Activated CD8-positive, alpha-beta T cell treated with anti-CD3 and anti-CD28 coated beads for 36 hours (primary cell): ENCODE results near the gene CNKSR3. TPM values are rescaled to one million over a fixed set of nuclear protein-coding genes. Genes with fewer than 3 reads are reported as not detected.

Source experiments
- ATAC-seq: fragments of 200-7000 bp; cut with Tn5 transposase; one replicate; pipeline ENCODE4 v1.10.0; 2021; ENCODE audit warnings: mild to moderate bottlenecking, moderate library complexity
- CTCF ChIA-PET: fragments of 350-600 bp; sonication (Branson Sonifier 250); formaldehyde crosslinking; loops from one replicate; lab custom pipeline; 2021; ENCODE audit warnings: antibody characterized with exemption; lab: Charles Lee
- POLR2A ChIA-PET: fragments of 350-600 bp; sonication (Branson Sonifier 250); formaldehyde crosslinking; loops from one replicate; lab custom pipeline; 2021; ENCODE audit warnings: antibody characterized with exemption; lab: Charles Lee
- DNase-seq: peaks from one replicate; pipeline ENCODE4 v3.0.0-alpha.2; 2020
- H3K27ac Mint-ChIP-seq: one replicate; pipeline ENCODE4 v1.8.0; 2021; ENCODE audit warnings: mild to moderate bottlenecking, mixed read lengths
- H3K27me3 Mint-ChIP-seq: one replicate; pipeline ENCODE4 v1.8.0; 2021; ENCODE audit warnings: mixed read lengths
- H3K36me3 Mint-ChIP-seq: one replicate; pipeline ENCODE4 v1.8.0; 2021; ENCODE audit warnings: low read depth, mixed read lengths
- H3K4me1 Mint-ChIP-seq: one replicate; pipeline ENCODE4 v1.8.0; 2021; ENCODE audit warnings: low read depth, mixed read lengths
- H3K4me3 Mint-ChIP-seq: one replicate; pipeline ENCODE4 v1.8.0; 2021; ENCODE audit warnings: mild to moderate bottlenecking, moderate library complexity, mixed read lengths
- H3K9me3 Mint-ChIP-seq: one replicate; pipeline ENCODE4 v1.8.0; 2021; ENCODE audit warnings: mixed read lengths
- intact Hi-C: fragments of 100-400 bp; cut with micrococcal nuclease; formaldehyde crosslinking; loops from one replicate; pipeline ENCODE4 v1.10.0; 2022
- total RNA-seq, 2 experiments: library from RNA; stranded (reverse); gene quantifications; one replicate each; pipeline ENCODE4 v1.2.3, GENCODE V29; 2021
- TF ChIP-seq, protein P1 (sequence below): fragments of 200-600 bp; IDR thresholded peaks from one replicate; pipeline ENCODE4 v1.8.0; 2022; ENCODE audit warnings: antibody characterized with exemption, mild to moderate bottlenecking

Gene CNKSR3
- total RNA-seq: under 1 TPM; 0.34 to 0.45 TPM

DNA sequence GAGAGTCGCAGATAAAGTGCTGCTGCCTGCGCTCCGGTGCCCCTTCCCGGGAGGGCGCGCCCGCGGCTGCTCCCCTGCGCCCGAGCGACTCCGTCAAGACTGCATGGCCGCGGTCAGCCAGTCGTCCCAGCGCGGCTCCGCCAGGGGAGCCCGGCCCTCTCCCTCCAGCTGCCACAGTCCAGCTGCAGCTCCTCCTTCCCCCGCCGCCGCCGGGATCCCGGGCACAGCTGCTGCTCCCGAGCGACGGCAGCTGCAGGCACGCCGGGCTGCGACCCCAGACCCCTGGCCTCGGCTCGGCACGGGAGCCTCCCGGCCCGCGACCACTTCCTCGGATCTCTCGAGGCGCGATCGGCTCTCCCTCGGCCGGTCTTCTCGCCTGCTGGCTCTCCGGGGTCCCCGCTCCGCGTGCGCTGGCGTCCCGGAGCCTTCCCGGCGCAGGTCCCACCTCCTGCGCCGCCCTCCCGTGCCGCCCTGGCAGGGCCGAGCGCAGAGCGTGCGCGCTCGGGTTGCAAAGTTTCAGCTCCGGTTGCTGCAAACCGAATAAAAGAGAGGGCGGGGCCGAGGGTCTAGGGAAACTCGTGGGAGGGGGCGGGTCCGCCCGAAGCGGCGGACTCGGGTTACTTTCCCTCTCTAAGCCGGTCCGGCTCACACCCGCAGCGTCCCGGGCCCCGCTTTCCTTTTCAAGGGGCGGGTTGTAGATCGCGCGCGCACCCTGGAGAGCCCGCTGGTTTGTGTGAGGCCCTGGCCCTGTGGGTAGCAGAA is at the start of gene CNKSR3:
CNKSR3 (minus strand) TSS at position 542 of the 762 bp plus-strand sequence. CDS start 571 bp downstream, outside the sequence.
- ChIA-PET POLR2A (interaction anchor here (1.1 kb wide), 1 partner anchor 13 kb away, joined by 3 read pairs; no protein-coding TSS in a partner anchor), CTCF (no interaction called here)
- H3K4me3 Mint-ChIP-seq: peak within 1 kb of the TSS; percentile 67
- H3K36me3 Mint-ChIP-seq: no peaks in the 10 kb centered on the region
- peaks cover 50% of the 10 kb centered on the region for H3K27me3 Mint-ChIP-seq
- TF ChIP-seq, protein P1, sequence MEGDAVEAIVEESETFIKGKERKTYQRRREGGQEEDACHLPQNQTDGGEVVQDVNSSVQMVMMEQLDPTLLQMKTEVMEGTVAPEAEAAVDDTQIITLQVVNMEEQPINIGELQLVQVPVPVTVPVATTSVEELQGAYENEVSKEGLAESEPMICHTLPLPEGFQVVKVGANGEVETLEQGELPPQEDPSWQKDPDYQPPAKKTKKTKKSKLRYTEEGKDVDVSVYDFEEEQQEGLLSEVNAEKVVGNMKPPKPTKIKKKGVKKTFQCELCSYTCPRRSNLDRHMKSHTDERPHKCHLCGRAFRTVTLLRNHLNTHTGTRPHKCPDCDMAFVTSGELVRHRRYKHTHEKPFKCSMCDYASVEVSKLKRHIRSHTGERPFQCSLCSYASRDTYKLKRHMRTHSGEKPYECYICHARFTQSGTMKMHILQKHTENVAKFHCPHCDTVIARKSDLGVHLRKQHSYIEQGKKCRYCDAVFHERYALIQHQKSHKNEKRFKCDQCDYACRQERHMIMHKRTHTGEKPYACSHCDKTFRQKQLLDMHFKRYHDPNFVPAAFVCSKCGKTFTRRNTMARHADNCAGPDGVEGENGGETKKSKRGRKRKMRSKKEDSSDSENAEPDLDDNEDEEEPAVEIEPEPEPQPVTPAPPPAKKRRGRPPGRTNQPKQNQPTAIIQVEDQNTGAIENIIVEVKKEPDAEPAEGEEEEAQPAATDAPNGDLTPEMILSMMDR: no peak
- ATAC-seq: peak; percentile 84
- DNase-seq: peak; percentile 56
- peaks cover 3% of the 10 kb centered on the region for H3K4me1 Mint-ChIP-seq
- H3K27ac Mint-ChIP-seq: no peak within 1 kb of the TSS
- no peaks in the 10 kb centered on the region for H3K9me3 Mint-ChIP-seq
- intact Hi-C loops: no loop called here

DNA sequence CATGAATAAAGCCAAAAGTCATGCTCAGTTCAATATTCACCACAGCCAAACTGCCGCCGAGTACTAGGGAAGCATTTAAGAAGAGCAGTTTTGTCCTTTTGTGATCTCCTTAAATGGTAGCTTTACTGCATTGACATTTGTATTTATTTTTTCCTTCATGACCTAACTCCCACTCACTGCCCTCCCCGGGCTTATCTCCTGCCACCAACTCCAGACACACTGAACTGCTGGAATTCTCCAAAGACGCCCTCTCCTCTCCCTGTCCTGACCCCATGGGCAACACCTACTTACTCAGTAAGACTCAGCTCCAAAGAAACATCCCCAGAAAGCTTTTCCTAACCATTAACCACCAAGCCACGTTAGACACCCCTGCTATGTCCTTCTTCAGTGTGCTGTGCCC is 48.5 kb upstream of the CNKSR3 start:
- Mint-ChIP-seq H3K36me3 (no peaks in the 10 kb centered on the region), H3K4me3 (no peak overlapping the region), H3K9me3 (no peaks in the 10 kb centered on the region), H3K27ac (no peak overlapping the region), H3K27me3 (peaks cover 7% of the 10 kb centered on the region), H3K4me1 (no peaks in the 10 kb centered on the region)
- no peak for DNase-seq
- TF ChIP-seq, protein P1: no peak
- POLR2A ChIA-PET: no interaction called here
- intact Hi-C loops: no loop called here
- no peak for ATAC-seq
- CTCF ChIA-PET: no interaction called here

DNA sequence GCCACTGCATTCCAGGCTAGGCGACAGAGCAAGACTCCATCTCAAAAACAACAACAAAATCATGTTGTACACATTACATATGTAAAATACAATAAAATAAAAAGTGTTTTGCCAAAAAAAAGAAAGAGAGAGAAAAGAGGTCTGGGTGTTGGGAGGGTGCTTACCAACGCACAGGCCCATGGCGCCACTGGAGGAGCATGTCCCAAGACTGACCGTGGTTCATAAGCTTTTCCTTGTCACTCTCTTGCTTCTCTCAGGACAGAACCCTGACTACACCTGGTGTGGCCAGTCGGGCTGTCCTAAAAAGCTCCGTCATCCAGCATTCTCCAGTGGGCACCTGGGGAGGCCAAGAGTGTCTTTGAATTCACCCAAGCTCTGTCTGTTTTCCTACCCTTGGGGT is 48.0 kb upstream of the CNKSR3 start:
- DNase-seq (no peak), ATAC-seq (no peak)
- Mint-ChIP-seq H3K4me1 (no peaks in the 10 kb centered on the region), H3K27ac (no peak overlapping the region), H3K4me3 (no peak overlapping the region), H3K27me3 (peaks cover 7% of the 10 kb centered on the region), H3K9me3 (no peaks in the 10 kb centered on the region), H3K36me3 (no peaks in the 10 kb centered on the region)
- intact Hi-C loops: no loop called here
- ChIA-PET POLR2A (no interaction called here), CTCF (no interaction called here)
- TF ChIP-seq, protein P1: no peak

DNA sequence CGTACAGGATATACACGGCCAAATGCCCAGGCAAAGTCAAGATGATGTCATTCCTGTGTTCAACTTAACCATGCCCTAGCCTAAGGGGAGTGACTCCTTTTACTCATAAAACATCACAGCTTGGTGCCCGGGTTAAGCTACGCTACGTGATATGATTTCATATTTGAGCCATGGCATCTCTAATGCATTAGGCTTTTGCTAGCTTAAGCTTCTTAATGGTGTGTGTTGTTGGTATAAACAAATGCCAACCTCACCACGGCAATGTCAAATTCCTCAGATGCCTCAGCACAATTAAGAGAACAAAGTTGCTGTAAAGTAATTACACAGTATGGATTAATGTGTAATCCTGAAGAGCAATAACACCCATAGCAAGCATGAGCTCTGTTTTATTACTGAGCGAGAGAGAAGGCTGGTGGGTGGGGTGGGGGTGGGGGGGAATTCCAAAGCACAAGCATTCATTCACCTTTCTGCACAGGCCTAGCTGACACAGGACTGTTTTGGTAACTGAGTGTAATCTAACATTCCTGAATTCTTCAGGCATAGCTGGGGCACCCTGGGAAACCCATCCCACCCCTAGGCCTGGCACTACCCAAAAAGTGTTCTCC is 44.7 kb upstream of the CNKSR3 start:
- H3K27me3 Mint-ChIP-seq: no peaks in the 10 kb centered on the region
- DNase-seq (no peak), ATAC-seq (no peak)
- no peak overlapping the region for H3K4me3 Mint-ChIP-seq
- no peaks in the 10 kb centered on the region for H3K4me1 Mint-ChIP-seq
- H3K36me3 Mint-ChIP-seq: no peaks in the 10 kb centered on the region
- no peak overlapping the region for H3K27ac Mint-ChIP-seq
- intact Hi-C loops: no loop called here
- TF ChIP-seq, protein P1: no peak
- ChIA-PET CTCF (no interaction called here), POLR2A (no interaction called here)
- no peaks in the 10 kb centered on the region for H3K9me3 Mint-ChIP-seq

DNA sequence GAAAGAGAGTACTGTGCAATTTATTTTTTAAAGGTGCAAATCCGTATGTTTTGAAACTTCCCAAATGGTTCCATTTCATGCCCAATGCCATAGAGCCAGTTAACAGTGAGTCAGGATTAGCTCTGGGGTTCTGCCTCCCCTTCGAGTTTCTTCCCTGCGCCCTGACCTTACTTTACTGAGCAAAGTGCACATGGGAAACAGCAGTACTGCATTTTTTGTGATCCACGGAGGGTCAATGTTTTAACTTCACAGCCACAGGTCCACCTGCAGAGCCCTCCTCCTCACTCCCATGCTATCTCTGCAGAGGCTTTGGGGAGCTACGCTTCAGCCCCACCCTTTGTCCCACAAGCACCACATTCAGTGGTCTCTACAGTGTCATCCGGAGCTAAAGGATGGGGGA is 44.0 kb upstream of the CNKSR3 start:
- ChIA-PET POLR2A (no interaction called here), CTCF (no interaction called here)
- intact Hi-C loops: no loop called here
- TF ChIP-seq, protein P1: no peak
- no peaks in the 10 kb centered on the region for H3K36me3 Mint-ChIP-seq
- no peak overlapping the region for H3K27ac Mint-ChIP-seq
- no peak for ATAC-seq
- DNase-seq: no peak
- H3K4me1 Mint-ChIP-seq: no peaks in the 10 kb centered on the region
- no peaks in the 10 kb centered on the region for H3K9me3 Mint-ChIP-seq
- no peak overlapping the region for H3K4me3 Mint-ChIP-seq
- H3K27me3 Mint-ChIP-seq: no peaks in the 10 kb centered on the region
